ENCODE measurements around the gene FXYD4.

DNA sequence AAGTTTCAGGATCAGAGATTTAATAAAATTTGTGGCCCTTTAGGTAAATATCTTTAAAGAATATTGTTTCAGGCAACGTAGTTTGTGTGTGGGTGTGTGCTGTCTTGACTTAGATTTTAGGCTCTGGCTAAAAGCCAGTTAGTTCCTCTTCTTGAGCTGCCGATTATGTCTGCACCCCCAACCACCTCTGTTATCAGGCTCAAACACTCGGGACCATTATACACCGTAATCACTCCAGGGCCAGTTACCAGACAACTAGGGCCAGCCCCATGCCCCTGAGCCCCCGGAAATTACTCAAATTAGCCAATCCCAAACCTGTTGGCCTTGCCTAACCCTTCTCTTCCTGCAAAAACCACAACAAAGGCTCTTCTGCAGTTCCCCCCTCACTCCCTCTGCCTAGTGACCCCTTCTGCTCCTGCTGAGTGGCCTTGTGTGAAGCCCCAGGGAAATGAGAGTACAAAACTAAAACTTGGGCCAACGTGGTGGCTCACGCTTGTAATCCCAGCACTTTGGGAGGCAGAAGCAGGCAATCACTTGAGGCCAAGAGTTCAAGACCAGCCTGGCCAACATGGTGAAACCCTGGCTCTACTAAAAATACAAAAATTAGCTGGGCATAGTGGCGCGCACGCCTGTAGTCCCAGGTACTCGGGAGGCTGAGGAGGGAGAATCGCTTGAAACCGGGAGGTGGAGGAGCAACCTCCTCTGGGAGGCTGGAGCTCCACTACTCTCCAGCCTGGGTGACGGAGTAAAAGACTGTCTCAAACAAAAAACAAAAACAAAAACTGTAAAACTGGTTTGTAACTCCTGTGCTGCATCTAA lies 46.7 kb downstream of the FXYD4 start:
- TF ChIP-seq POLR2A (IDR thresholded peaks at IDR 0.05; ENCODE audit: low read depth, low read length) (no peak), POLR2AphosphoS5 (IDR thresholded peaks at IDR 0.05; ENCODE audit: low read depth, low read length) (no peak), TAF1 (IDR thresholded peaks at IDR 0.05; ENCODE audit: low read depth, low read length) (no peak), SPI1 (IDR thresholded peaks at IDR 0.05; ENCODE audit: low read depth, low read length) (peak; percentile 49), POU2F2 (IDR thresholded peaks at IDR 0.05; ENCODE audit: low read depth, low read length) (no peak), PAX5 (IDR thresholded peaks at IDR 0.05; ENCODE audit: insufficient read depth, low read length, severe bottlenecking) (no peak)
